ENCODE results near the gene LSG1.
"Not testable (repeated sequence)": the region's sequence is repeated elsewhere in the genome, so short reads cannot be mapped to it uniquely, and the experiment has no call there.

LSG1 gene

DNA sequence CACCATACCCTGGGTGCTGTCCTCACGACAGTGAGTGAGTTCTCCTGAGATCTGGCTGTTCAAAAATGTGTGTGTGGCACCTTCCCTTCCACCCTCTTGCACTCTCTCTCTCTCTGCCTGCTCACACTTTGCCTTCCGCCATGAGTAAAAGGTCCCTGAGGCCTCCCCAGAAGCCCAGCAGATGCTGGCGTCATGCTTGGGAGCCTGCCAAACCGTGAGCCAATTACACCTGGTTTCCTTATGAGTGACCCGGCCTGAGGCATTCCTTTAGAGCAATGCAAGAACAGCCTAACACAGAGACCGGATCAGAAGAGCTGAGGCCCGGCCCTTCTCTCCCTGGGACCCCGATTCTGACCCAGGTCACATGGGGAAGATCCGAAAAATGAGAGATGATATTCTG is 54.2 kb downstream of the LSG1 start:
- DNase-seq (ENCODE audit: low read depth, low spot score): no peak

DNA sequence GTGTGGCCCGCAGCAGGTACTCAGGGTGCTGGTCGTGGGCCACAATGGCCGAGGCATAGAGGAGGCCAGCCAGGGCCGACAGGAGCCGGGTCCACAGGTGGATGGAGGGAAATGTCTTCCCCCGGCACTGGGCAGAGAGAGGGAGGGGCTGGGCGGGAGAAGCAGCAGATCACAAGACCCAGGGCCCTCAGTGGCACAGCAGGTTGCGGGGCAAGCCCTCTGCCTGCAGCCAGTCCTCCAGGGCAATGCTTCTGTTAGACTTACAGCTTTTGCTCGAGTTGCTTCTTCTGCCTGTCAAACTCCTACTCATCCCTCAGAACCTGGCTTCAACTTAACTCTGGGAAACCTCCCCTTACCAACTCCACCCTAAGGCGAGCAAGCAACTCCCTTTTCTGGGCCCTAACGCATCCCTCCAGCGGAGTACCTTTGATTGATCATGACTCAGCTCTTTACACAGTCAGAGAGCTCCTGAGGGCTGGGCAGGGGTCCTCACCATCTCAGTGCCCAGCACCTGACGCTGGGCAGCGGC is 54.8 kb downstream of the LSG1 start:
- DNase-seq (ENCODE audit: low read depth, low spot score): no peak

GRCh38 chr3:194615226-194615625 is 56.8 kb downstream of the LSG1 start:
- no peak for DNase-seq (ENCODE audit: low read depth, low spot score)

GRCh38 chr3:194612221-194612620 is 59.8 kb downstream of the LSG1 start:
- no peak for DNase-seq (ENCODE audit: low read depth, low spot score)

GRCh38 chr3:194610689-194611088 is 61.3 kb downstream of the LSG1 start:
- DNase-seq (ENCODE audit: low read depth, low spot score): no peak

GRCh38 chr3:194609601-194610000 is 62.4 kb downstream of the LSG1 start:
- DNase-seq (ENCODE audit: low read depth, low spot score): no peak

DNA sequence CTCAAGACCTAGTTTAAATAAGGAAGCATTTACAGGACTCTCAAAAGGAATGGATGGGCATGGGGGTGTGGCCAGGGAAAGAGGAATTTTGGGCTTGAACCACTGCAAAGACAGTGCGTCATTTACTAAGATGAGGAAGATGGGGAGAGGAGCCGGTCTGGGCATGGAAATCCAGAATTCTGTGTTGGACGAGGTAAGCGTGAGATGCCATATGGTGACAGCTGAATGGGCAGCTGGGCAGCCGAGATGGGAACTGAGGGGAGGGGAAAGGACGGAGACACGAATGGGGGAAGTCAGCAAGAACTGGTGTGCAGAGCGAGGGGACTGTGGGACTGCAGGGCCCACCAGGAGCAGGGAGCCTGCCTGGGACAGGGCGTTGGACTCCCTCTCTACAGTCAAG is 63.0 kb downstream of the LSG1 start:
- DNase-seq (ENCODE audit: low read depth, low spot score): no peak

DNA sequence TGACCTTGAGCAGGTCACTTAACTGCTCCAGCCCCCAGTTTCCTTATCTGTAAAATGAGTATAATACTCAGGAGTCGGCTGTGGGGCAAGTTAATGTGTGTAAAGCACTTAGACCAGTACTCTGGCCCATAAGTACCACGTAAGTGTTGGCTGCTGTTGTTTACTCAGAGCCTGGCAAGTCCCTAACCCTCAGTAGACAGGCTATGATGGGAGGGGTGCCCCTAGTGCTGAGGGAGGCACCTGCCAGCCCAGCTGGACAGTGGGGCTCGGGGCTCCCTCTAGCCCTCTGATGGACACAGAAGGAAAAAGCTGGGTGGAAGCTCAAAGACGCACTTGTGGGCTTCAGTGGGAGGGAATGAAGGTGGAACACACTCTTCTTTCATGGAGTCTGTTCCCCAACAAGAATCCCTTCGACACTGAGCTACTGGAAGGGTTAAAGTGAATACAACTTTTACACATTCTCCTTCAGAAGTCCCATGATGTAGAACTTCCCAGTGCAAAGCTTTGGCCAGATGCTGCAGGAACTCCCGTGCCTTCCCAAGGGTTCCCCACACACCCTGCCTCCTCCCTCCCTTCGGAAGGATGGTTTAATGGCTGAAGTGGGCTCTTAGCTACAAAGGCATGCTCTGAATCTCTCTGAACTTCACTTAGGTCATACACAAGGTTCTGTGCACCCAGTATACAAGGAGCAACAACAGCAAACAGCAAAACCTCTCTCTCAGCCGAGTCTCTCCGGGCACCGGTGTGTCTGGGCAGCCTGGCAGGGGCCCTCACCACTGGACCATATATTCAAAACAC is 64.2 kb downstream of the LSG1 start:
- DNase-seq (ENCODE audit: low read depth, low spot score): no peak

DNA sequence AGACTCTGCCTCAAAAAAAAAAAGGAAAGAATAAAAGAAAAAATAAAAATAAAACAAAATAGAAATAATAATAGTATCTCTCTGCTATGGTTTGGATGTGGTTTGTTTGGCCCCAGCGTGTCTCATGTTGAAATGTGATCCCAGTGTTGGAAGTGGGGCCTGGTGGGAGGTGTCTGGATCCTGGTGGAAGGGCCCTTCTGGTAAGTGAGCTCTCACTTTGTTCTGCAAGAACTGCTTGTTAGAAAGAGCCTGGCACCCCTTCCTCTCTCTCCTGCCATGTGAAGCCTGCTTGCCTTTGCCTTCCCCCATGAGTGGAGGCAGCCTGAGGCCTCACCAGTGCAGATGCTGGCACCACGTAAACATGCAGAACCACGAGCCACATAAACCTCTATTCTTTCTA is 65.0 kb downstream of the LSG1 start:
- DNase-seq (ENCODE audit: low read depth, low spot score): no peak

- no peak for DNase-seq (ENCODE audit: low read depth, low spot score)
These were observed 65.8 kb downstream of the LSG1 start for GRCh38 chr3:194606163-194606562.

DNA sequence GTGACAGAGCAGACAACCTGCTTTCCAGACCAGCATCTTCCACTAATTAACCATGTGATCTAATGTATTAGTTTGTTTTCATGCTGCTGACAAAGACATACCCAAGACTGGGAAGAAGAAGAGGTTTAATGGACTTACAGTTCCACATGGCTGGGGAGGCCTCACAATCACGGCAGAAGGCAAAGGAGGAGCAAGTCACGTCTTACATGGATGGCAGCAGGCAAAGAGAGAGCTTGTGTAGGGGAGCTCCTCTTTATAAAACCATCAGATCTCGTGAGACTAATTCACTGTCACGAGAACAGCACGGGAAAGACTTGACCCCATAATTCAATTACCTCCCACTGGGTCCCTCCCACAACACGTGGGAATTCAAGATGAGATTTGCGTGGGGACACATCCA is 66.7 kb downstream of the LSG1 start:
- DNase-seq (ENCODE audit: low read depth, low spot score): not testable (repeated sequence)

DNA sequence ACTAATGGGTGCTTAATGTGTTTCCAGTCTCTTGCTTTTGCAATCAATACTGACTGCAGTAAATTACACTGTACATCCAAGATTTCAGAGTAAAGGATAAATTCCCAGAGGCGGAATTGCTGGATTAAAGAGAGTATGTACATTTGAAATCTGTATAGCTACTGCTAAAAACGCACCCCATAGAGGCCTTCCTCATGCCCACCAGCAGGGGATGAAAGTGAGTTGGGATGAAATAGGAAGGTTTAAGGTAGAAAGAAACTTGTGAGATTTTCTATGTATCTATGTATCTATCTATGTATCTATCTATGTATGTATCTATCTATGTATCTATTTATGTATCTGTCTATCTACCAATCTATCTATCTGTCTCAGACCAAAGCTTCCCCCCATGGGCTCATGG is 67.2 kb downstream of the LSG1 start:
- no peak for DNase-seq (ENCODE audit: low read depth, low spot score)

- no peak for DNase-seq (ENCODE audit: low read depth, low spot score)
These were observed 67.9 kb downstream of the LSG1 start for GRCh38 chr3:194604126-194604525.

GRCh38 chr3:194602669-194603171 is 69.3 kb downstream of the LSG1 start:
- DNase-seq (ENCODE audit: low read depth, low spot score): no peak

GRCh38 chr3:194598771-194599557 is 73.0 kb downstream of the LSG1 start:
- peak; percentile 47 for DNase-seq (ENCODE audit: low read depth, low spot score)

GRCh38 chr3:194596906-194597305 is 75.1 kb downstream of the LSG1 start:
- no peak for DNase-seq (ENCODE audit: low read depth, low spot score)

DNA sequence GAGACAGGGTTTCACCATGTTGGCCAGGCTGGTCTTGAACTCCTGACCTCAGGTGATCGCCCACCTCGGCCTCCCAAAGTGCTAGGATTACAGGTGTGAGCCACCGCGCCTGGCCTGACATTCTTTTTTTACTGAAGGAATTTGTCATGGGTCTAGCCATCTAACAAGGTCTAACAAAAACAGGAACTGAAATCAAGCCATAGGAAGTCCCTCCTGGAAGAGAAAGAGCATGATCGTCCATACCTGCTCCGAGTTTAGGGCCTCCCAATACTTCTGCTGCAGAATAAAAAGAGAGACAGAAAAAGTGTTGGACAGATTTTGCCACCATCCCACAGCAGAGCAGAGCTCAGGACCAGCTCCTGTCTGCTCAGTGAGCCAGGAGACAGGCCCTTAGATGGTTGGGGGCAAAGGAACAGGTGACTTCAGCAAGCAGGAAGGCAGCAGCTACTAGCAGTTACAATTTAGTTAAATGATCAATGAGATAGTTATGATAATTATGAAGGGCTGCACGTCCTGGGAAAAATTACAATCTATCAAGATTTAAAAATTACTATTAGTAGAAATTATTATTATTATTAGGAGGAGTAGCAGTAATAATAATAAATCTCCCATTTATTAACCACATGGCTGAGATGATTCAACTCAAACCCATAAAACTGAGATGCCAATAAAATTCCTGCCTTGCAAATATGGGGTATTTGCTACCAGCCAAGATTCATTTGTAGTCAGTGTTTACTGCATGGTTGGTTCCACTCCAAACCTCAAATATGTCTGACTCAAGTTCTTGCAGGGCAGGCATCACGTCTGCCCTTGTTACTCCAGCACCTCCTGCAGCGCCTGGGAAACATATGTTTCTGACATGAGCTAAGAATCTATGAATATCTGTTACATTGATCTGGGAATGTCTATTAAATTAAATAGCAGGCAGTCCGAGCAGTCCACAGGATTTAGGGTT is 78.9 kb downstream of the LSG1 start:
- peak; percentile 90 for DNase-seq (ENCODE audit: low read depth, low spot score)
